Measurements from ENCODE around the gene DLG5. TPM values are rescaled to one million over a fixed set of nuclear protein-coding genes. Genes with fewer than 3 reads are reported as not detected.

DLG5 gene
- polyA plus RNA-seq, 3 donors = 0.14 to 0.77 TPM; not detected in 1

DNA sequence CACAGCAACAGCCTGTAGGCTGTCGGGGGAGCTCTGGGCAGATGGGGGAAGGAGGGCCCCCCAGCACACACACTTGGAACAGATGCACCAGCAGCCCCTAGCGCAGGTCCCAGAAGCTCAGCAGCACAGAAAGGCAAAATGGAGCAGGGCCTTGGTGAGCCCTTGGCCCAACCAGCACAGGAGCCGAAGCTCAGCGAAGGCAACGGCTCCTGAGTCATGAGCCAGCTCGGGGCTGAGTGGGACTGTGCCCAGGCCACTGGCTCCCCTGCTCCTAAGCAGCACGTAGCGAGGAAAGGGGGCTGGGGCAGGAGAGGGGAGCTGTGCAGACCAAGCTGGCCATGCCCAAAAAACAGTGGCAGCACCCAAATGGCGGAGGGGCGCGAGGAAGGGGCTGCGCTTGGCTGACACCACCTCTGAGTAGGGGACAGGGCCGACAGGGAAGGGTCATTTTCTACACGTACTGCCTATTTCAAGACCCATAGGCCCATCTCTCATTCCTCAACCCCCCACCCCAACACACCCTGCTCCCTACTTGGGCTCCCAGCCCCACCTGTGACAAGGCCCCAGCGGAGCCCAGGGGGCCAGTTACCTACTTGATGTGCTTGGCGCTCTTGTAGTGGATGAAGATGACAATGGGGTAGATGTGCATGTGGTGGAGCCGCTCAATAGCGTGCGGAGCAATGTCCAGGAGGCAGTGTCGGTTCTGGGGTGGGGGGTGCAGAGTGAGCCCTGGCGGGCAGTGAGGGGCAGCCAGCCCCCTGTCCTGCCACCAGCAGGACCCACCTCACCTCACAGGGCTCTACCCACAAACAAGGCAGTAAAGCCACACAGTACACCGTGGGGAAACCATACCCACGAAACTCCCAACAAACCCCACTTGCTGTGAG is 132.1 kb downstream of the DLG5 start:
- intact Hi-C loops (cut with micrococcal nuclease) = no loop called here
- DNase-seq = no peak
- WGBS (ENCODE audit: insufficient coverage) = 92% methylated on average over 11 of the region's 23 CpGs
- Histone ChIP-seq H3K4me3 (replicated peaks in 1 of 3; ENCODE audit: low read depth in 2 of 3, low read length in 3 of 3) (no peak overlapping the region), H3K9ac (ENCODE audit: insufficient read depth, low read length, poor library complexity, severe bottlenecking) (no peak overlapping the region), H3K27ac (ENCODE audit: low read depth in 1 of 2, low read length in 2 of 2) (no peak overlapping the region), H3K9me3 (replicated peaks in 1 of 2; ENCODE audit: control insufficient read depth in 1 of 2, insufficient read depth in 1 of 2, low read length in 2 of 2) (no peaks in the 10 kb centered on the region), H3K36me3 (replicated peaks in 1 of 2; ENCODE audit: control insufficient read depth in 1 of 2, insufficient read depth in 2 of 2, low read length in 2 of 2) (no peaks in the 10 kb centered on the region), H2AFZ (ENCODE audit: insufficient read depth, low read depth, low read length, poor library complexity, severe bottlenecking) (no peak overlapping the region), H4K20me1 (ENCODE audit: insufficient read depth, low read length) (no peaks in the 10 kb centered on the region), H3K79me2 (ENCODE audit: insufficient read depth, low read length) (no peaks in the 10 kb centered on the region), H3K4me2 (replicated peaks; ENCODE audit: extremely low read depth, low read length, poor library complexity, severe bottlenecking) (no peak overlapping the region), H3K27me3 (ENCODE audit: control insufficient read depth in 2 of 2, insufficient read depth in 2 of 2, low read length in 2 of 2) (no peaks in the 10 kb centered on the region), H3K4me1 (ENCODE audit: control insufficient read depth in 1 of 2, insufficient read depth in 2 of 2, low read length in 2 of 2) (no peaks in the 10 kb centered on the region)
- H3K27ac Mint-ChIP-seq = peak overlapping the region in 1 of 7 donors; percentile 0
- peaks cover 0 to 3% (median 2%) of the 10 kb centered on the region in 3 donors for H3K27me3 Mint-ChIP-seq (ENCODE audit: low read depth in 3 of 3)
- no peaks in the 10 kb centered on the region for H3K9me3 Mint-ChIP-seq
- H3K4me3 Mint-ChIP-seq = no peak overlapping the region
- TF ChIP-seq, protein P1, sequence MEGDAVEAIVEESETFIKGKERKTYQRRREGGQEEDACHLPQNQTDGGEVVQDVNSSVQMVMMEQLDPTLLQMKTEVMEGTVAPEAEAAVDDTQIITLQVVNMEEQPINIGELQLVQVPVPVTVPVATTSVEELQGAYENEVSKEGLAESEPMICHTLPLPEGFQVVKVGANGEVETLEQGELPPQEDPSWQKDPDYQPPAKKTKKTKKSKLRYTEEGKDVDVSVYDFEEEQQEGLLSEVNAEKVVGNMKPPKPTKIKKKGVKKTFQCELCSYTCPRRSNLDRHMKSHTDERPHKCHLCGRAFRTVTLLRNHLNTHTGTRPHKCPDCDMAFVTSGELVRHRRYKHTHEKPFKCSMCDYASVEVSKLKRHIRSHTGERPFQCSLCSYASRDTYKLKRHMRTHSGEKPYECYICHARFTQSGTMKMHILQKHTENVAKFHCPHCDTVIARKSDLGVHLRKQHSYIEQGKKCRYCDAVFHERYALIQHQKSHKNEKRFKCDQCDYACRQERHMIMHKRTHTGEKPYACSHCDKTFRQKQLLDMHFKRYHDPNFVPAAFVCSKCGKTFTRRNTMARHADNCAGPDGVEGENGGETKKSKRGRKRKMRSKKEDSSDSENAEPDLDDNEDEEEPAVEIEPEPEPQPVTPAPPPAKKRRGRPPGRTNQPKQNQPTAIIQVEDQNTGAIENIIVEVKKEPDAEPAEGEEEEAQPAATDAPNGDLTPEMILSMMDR (IDR thresholded peaks at IDR 0.05) = no peak
- no peaks in the 10 kb centered on the region for H3K4me1 Mint-ChIP-seq
- H3K36me3 Mint-ChIP-seq = no peaks in the 10 kb centered on the region

DNA sequence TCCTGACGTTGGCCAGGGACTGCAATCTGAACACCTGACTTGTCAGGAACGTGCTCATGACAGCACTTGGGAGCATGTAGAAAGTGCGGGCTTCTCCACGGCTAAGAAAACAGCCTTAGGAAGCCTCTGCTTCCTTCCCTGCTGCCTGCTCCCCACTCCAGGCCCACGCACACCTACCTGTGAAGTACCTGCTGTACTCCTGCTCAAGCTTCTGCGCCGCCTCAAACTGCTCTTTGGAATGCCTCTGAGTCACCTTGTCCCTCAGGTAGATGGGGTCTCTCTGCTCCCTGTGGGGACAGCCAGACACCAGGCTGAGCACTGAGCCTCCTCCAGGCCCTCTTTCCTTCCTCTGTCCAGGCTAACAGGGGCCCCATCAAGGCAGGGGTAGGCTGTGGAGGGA is 132.7 kb downstream of the DLG5 start:
- intact Hi-C loops (cut with micrococcal nuclease) = no loop called here
- H3K4me1 ChIP-seq (ENCODE audit: control insufficient read depth in 1 of 2, insufficient read depth in 2 of 2, low read length in 2 of 2) = no peaks in the 10 kb centered on the region
- WGBS (ENCODE audit: insufficient coverage) = 88% methylated on average over 6 of the region's 7 CpGs
- H3K4me1 Mint-ChIP-seq = no peaks in the 10 kb centered on the region
- no peak overlapping the region for H3K27ac Mint-ChIP-seq
- H3K27me3 Mint-ChIP-seq (ENCODE audit: low read depth in 3 of 3) = peaks cover 0 to 3% (median 2%) of the 10 kb centered on the region in 3 donors
- H3K27me3 ChIP-seq (ENCODE audit: control insufficient read depth in 2 of 2, insufficient read depth in 2 of 2, low read length in 2 of 2) = no peaks in the 10 kb centered on the region
- H3K4me2 ChIP-seq (replicated peaks; ENCODE audit: extremely low read depth, low read length, poor library complexity, severe bottlenecking) = no peak overlapping the region
- no peaks in the 10 kb centered on the region for H3K36me3 ChIP-seq (replicated peaks in 1 of 2; ENCODE audit: control insufficient read depth in 1 of 2, insufficient read depth in 2 of 2, low read length in 2 of 2)
- TF ChIP-seq, protein P1 (IDR thresholded peaks at IDR 0.05) = no peak
- no peaks in the 10 kb centered on the region for H4K20me1 ChIP-seq (ENCODE audit: insufficient read depth, low read length)
- no peaks in the 10 kb centered on the region for H3K79me2 ChIP-seq (ENCODE audit: insufficient read depth, low read length)
- H3K9me3 ChIP-seq (replicated peaks in 1 of 2; ENCODE audit: control insufficient read depth in 1 of 2, insufficient read depth in 1 of 2, low read length in 2 of 2) = no peaks in the 10 kb centered on the region
- H3K36me3 Mint-ChIP-seq = no peaks in the 10 kb centered on the region
- H3K4me3 Mint-ChIP-seq = no peak overlapping the region
- H3K9me3 Mint-ChIP-seq = no peaks in the 10 kb centered on the region
- H3K27ac ChIP-seq (ENCODE audit: low read depth in 1 of 2, low read length in 2 of 2) = no peak overlapping the region
- H2AFZ ChIP-seq (ENCODE audit: insufficient read depth, low read depth, low read length, poor library complexity, severe bottlenecking) = no peak overlapping the region
- H3K9ac ChIP-seq (ENCODE audit: insufficient read depth, low read length, poor library complexity, severe bottlenecking) = no peak overlapping the region
- DNase-seq = no peak
- H3K4me3 ChIP-seq (replicated peaks in 1 of 3; ENCODE audit: low read depth in 2 of 3, low read length in 3 of 3) = no peak overlapping the region

Data from CD14-positive monocyte (primary cell).